GM21526 (cell line): Measurements from ENCODE around the gene PEMT.

Source experiments
- ATAC-seq: cut with Tn5 transposase; IDR thresholded peaks from one replicate; pipeline ENCODE4 v1.9.1; 2021; ENCODE audit warnings: moderate library complexity; ENCODE audit not compliant: unreplicated experiment, low FRiP score

Gene PEMT

DNA sequence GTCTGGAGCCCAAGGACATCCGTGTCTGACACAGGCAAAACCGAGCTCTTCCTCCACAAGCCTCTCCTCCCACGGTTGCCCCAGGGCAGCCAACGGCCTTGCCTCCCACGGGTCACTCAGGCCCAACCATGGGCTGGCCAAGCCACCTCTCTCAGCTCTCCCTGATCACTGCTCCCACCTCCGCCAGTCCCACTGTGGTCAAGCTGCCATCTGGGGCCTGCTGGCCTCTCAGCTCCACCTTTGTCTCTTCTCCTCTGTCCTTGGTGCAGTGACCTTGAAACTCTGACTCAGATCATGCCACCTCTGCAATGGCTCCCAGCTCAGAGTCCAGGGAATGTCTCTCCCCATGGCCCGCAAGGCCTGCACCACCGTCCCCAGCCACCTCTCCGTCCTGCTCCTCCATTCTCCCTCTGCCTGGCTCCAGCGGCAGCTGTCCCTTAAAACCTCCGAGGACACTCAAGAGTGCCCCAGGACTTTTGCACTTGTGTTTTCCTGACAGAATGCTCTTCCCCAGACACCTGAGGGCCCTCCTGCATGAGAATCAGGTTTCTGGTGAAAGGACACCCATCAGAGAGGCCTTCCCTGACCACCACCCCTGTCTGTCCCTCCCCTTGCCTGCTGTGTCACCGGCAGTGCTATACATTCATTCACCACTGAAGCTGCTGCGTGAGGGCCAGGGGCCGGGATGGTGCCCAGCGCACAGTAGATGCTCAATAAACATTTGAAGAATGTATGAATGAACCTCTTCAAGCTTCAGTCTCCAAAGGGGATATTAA, 19.3 kb downstream of the PEMT start:
- no peak for ATAC-seq

DNA sequence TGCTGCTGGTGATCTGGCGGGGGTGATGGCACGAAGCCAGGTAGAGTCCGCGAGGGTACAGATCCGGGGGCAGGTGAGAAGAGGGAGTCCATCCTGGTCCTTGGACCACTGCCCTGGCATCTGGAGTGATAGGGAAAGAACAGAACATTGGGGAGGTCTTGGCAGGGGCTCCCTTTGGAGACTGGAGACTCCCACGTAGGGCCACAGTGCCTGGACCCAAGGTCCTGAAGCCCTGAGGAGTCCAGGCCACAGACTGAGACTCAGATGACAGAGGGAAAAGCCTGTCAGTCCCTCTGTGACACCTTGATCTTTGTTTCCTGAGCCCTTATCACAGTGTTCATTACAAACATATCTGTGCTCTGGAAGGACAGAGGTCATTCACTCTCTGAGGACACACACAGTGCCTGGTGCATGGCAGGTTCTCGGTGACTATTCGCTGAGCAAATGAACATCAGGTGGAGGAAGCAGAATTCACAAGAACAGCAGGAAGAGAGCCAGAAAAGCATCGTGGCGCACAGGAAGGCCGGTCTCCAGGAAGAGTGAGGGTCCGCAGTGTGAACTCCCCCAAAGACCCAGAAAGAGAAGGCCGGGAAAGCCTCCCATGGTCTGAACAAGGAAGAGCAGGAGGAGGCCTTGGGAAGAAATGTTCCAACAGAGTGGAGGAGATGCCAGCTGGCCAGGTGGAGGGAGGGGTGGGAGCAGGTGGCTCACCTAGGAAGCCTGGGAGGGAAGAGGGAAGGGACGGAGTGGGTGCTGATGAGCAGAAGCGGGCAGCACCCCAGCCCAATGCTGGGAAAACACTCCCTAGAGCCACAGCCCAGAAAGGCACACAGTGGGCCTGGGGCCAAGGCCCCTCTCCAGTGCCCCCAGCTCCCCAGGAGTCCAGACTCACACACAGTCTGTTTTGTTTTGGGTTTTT, 20.5 kb downstream of the PEMT start:
- ATAC-seq: no peak

DNA sequence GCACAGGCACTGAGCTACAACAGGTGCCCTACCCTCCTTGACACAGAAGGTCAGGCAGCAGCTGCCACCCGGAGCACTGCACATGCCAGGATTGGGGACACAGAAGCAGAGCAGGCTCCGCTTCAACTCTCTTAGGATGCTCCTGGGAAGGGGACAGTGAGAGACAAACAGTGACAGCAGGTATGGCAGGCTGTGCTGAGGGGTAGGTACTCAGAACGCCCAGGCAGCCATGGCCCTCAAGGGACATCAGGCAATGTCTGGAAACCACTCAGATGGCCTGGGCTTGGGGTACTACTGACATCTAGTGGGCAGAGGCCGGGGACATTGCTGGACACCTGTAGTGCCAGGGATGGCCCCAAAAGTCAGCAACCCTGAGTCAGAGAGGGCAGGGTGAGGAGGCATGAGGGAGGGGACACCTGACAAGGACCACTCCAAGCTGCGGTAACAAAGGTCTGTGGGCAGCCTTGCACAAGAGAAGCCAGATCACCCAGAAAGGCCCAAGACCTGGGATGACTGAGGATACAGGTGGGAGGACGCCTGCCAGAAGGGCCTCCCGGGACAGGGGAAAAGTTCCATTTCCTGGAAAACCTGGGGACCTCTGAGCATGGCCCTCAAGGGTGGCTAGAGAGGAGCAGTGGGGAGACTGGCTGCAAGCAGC, 21.2 kb downstream of the PEMT start:
- no peak for ATAC-seq

DNA sequence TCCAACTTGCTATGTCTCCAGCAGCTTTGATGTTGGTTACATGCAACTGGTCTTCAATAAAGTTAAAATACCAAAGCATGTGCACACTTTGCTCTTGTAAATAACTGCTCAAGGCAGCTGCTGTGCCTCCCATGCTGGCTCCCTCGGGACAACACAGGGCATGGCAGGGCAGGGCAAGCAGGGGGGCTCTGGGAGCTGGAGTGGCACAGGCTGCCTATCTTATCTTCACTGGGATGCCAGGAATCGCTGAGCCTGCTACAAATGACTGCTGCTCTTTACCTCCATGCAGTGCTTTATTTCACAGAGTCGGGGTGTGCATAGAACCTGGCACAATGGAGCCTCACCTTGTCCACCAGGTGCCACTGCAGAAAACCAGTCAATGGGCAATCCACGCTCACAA, 21.8 kb downstream of the PEMT start:
- no peak for ATAC-seq

DNA sequence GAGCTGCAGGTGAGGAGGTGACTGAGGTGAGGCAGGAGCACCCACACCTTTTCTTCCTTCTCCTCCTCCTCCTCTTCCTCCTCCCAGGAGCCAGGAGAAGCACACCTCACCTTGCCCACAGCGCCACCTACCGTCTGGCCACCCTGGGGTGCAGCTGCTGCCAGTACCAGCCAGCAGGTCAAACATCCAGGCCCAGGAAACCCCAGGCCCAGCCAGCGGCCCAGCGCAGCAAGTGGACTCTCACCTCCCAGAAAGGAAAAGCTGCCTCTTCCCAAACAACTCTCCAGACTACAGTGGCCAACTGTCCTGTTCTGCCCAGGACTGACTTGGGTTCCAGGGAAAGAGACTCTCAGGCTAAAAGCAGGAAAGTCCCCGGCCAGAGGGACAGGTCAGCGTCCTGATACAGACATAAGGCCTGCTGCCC, 22.7 kb downstream of the PEMT start:
- no peak for ATAC-seq

DNA sequence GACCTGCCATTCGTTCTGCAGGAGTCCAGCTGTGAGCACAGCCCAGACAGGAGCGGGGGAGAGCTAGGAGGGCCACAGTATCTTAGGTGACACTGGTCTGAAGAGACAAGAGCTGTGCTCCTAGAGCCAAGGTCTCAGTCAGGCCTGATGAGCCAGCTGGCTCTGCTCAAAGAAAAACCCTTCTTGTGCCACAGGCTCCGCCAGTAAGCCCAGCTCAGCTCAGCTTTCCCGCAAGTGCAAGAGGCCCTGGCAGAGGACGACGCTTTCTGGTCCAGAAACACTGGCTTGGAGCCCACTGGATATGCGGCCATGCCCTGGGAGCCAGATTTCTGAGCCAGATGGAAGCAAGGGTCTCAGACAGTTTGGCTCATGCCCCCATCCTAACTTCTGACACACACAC, 23.9 kb downstream of the PEMT start:
- no peak for ATAC-seq

DNA sequence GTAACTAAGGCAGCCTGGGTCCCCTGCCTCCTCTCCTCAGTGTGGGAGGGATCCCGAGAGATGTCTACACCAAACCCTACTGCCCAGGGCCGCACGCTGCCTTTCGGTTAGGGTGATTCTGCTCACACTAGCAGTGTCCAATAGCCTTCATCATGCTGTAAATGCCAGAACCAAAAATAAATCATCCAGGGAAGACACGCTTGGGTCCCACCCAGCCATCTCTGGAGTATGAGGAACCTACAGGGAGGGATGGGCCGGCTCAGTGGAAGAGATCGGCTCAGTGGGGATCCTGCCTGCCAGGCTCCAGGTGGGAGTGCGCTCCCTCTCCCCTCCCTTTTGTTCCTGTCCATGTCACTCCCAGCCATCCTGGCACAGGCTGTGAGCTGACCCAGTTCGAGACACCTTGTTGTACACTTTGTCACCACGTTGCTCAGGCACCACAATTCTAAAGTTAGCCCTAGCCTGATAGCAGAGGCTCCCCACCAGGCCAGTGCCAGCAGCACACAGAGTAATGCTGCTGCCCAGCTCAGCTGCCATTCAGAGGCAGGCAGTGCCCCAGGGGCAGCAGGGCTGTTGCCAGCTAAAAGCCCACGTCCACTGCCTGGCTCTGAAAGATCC, 24.5 kb downstream of the PEMT start:
- no peak for ATAC-seq

DNA sequence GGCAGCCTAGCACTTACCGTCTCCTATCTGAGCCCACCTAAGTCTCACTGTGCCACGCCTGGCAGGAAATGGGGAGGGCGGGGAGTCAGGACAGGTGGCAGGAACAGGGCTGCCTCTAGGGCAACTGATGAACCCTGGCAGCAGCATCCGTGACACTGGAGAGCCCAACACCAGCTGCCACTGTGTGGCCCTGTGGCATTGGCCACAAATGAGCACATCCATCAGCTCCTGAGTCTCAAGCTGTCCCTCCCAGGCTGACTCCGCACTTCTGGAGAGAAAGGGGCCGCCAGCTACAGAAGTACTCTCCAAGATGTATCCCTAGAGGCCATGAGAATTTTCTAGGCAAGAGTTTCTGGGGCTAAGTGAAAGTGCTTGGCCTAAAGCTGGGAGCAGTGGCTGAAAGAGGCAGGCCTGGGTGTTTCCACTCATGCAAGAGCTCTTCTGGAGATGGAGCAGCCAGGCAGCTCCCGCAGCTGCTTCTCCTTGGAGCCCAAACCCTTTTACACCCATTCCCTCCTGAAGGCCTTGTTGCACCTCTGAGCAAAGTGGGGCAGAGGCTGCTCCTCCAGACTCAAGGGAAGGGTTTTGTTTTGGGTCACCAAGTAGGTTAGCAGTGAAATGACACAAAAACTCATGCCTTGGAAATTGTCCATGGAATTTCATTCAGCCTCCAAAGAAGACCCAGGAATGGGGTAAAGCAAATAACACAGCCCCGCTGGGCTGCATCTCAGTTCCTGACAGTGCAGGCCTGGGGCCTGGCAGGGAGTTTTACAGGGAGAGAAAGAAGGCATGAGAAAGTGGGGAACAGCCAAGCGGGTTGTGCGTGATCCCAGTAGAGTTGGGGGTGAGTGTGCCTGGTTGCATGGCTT, 25.8 kb downstream of the PEMT start:
- no peak for ATAC-seq

DNA sequence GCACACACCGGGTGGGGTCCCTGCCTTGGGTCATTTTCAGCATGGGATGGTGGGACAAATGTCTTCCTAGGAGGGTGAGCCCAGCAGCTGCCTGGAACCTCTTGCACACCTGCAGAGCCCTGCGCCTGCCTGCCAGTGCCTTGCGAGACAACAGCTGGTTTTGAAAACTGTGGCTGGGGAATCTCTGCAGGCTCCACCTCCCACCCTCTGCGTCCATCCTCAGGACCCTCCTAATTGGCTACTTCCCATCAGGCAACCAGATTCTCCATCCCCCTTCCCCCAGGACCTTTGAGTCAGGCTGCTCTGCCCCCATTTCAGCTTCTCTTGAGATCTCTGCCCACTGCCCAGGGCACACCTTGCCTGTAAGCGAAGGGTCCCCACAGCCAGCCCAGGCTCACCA, 26.6 kb downstream of the PEMT start:
- ATAC-seq: no peak

DNA sequence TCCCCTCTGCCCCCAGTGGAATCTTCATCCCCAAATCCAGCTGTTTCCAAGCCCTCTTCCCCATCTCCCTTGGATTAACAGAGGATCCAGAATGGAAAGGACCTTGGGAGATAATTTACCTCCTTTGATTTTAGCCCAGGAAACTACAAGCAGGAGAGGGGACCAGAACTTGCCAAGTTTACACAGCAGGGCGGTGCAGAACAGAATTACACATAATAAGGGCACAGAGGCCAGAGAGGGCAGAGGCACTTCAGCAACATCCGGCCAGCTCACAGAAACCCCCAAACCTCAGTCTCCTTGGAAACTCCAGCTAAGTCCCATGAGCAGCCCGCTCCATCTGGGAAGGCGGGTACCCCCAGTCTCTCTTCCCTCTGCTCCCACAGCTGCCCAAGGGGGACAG, 27.2 kb downstream of the PEMT start:
- no peak for ATAC-seq

DNA sequence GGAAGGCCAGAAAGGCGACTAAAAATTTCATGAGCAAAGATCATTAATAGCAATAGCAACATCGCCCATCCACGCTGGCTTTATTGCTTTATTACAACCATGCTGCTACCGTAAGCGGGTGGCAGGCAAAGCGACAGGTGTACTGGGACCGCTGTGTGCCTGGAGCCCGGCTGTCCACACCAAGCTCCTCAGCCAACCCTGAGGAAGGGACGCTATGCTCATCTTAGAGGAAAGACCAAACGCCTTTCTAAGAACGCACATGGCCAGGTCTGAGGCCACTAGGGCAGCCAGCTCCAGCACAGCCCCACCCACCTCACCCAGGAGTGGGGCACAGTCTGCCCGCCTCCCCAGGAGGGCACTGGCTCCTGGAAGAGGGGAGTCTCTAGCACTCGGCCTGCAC, 28.0 kb downstream of the PEMT start:
- no peak for ATAC-seq

DNA sequence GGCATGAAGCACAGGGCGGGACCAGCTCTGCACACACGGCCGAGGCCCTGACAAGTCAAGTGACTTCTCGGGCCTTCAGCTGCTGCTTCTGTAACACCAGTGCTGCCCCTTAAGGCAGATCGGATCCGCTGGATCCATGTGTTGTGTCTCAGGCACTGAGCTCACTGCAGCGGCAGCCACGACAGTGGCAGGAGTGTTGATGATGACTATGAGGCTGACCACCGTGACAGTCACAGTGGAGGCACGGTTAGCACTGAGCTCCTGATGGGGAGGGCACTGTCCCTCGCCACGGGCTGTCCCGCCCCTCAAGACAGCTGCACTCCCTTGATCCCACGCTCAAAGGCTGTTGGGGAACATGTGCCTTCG, 29.4 kb downstream of the PEMT start:
- ATAC-seq: no peak

DNA sequence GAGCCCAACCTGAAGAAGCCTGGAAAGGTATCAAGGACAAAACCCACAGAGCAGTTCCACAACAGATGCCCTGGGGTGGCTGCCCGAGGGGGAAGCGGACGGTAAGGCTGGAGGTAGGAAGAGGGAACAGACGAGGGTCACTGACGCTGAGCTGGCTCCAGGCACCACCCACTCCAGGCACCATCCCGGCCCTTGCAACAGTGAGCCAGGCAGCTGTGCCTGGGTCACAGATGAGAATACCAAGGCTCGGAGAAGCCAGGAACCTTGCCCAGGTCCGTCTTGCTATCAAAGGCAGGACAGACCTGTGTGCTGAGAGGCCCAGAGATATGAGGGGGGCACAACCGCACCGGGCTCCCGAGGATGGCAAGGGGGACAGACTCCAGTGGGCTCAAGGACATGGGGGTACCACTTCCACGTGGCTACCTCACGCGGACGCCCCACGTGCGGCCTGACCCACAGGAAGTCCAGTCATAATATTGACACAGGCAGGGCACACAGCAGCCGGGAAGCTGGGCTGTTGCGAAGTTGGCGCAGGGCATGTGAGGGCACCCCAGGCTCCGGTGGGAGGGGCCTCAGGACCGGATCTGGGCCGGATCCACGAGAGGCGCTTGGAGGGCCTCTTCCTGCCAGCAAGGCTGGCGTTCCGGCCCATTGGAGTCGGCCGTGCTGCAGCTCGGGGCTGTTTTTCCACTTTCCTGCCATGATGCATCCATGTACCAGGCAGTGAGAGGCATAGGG, 29.9 kb downstream of the PEMT start:
- ATAC-seq: no peak

DNA sequence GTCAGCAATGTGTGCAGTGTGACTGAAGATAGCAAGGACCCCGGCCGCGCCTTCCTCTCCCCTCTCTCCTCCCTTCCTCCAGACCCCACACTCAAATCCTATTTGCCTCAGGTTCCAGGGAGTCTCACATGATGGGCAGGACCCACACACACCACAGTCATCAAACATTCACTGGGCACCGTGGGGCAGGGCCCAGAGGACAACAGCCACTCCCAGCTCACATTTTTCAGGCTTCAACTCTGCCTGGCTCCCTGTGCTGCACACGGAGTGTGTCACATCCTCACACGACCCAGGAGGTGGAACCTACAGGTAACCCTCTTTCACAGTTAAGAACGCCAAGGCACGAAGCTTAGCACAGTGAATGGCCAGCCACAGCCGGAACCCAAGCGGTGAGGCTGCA, 30.5 kb downstream of the PEMT start:
- ATAC-seq: no peak

DNA sequence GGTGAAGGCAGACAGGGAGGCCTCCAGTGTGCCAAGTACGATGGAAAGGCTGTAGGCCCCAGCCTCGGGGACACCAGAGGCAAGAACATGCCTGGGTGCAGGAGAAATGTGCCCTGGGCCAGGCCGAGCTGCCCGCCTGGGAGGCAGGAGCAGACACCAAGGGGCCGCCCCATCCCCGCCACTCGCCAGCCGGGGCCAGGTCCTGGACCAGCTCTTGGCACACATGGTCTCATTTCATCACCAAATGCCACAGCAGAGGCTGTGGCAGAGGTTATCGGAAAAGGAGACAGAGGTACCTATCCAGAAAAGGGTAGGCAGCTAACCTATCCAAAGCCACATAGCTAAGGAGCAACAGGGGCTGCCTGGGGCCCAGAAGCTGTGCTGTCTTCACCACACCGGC, 31.3 kb downstream of the PEMT start:
- no peak for ATAC-seq

DNA sequence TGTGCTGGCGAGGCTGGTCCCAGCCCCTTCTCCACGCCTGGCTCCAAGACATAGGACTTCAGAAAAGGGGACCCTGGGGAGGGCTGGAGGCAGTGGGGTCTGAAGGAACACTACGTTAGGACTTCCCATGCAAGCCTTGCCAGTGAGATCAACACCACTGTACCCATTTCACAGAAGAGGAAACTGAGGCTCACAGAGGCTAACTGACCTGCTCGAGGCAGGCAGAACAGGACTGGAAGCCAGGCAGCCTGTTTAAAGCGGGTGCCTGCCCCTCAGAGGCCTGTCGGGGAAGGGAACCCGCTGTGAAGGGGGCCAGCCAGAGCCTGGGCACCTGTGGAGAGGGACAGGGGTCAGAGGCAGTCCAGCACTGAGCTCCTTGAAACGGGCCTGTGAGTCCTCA, 32.3 kb downstream of the PEMT start:
- ATAC-seq: no peak

DNA sequence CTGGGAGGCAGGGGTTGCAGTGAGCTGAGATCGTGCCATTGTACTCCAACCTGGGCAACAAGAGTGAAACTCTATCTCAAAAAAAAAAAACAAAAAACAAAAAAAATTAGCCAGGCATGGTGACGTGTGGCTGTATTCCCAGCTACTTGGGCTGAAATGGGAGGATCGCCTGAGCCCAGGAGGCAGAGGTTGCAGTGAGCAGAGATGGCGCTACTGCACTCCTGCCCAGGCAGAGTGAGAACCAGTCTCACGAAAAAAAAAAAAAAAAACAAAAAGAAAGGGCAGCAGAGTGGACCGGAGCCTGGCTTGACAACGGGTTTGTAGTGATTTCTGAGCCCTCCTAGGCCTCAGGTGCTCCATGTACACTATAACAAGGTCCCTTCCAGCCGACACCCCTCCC, 33.1 kb downstream of the PEMT start:
- ATAC-seq: no peak

DNA sequence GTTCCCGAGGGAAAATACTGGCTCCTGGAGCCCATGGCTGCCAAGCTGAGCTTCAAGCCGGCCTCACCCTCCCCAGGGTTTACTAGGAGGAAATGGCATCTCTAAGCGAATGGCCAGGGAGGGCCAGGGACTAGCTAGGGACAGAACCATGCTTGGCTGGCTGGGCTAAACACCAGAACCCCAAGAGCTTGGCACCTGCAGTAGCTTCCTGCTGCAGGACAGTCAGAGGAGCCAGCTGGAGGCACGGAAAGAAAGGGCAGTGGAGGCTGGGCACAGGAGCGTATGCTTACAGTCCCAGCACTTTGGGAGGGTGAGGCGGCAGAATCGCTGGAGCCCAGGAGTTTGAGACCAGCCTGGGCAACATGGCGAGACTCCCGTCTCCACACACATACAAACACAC, 33.7 kb downstream of the PEMT start:
- no peak for ATAC-seq

DNA sequence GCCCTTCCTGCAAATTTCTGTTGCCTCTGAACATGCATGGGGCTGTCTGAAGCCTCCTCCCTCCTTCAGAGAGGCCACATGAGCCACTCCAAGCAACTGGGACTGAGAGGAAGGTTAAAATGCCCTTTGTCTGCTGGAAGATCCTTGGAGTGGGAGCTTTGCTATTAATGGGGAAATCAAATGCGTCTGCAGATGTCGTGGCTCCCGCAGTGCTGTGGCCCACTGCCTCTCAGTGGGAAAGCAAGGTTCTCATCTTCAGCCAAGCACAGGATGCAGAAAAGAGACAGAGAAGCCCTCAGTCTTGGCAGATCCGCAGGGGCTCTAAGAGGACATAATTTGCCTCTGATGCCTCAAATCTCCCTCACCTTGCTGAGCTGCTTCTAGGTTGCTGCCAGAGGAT, 34.8 kb downstream of the PEMT start:
- ATAC-seq: no peak
